HG03159 (cell line): ENCODE results near the gene NPHS1.
"Not testable (repeated sequence)": the region's sequence is repeated elsewhere in the genome, so short reads cannot be mapped to it uniquely, and the experiment has no call there.

ENCODE experiments used
- ATAC-seq: cut with Tn5 transposase; IDR thresholded peaks from one replicate; pipeline ENCODE4 v1.9.1; 2021; ENCODE audit warnings: mild to moderate bottlenecking, moderate library complexity; ENCODE audit not compliant: unreplicated experiment

The NPHS1 gene

DNA sequence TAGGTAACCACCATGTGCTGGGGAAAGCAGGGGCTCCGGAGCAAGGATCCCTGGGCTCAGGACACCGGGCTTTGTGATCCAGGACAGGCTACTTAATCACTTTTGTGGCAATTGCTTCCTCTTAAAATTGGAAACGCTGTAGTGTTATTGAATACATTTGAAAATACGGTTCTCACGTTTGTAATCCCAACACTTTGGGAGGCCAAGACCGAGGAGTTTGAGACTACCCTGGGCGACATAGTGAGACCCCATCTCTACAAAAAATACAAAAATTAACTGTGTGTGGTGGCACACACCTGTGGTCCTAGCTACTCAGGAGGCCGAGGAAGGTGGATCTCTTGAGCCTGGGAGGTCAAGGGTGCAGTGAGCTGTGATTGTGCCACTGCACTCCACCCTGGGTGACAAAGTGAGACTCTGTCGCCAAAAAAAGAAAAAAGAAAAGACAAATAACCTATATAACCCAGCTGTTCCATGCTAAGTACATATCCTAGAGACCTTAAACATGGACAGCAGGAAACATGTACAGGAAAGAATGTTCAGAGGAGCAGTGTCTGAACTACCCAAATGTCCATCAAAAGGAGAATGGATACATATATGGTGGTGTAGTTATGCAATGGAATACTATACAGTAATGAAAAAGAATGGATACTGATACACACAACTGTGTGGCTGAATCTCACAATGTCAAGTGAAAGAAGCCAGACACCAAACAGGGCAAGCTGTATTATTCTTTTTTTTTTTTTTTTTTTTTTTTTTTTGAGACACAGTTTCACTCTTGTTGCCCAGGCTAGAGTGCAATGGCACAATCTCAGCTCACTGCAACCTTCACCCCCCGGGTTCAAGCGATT lies 39.0 kb downstream of the NPHS1 start:
- no peak for ATAC-seq

DNA sequence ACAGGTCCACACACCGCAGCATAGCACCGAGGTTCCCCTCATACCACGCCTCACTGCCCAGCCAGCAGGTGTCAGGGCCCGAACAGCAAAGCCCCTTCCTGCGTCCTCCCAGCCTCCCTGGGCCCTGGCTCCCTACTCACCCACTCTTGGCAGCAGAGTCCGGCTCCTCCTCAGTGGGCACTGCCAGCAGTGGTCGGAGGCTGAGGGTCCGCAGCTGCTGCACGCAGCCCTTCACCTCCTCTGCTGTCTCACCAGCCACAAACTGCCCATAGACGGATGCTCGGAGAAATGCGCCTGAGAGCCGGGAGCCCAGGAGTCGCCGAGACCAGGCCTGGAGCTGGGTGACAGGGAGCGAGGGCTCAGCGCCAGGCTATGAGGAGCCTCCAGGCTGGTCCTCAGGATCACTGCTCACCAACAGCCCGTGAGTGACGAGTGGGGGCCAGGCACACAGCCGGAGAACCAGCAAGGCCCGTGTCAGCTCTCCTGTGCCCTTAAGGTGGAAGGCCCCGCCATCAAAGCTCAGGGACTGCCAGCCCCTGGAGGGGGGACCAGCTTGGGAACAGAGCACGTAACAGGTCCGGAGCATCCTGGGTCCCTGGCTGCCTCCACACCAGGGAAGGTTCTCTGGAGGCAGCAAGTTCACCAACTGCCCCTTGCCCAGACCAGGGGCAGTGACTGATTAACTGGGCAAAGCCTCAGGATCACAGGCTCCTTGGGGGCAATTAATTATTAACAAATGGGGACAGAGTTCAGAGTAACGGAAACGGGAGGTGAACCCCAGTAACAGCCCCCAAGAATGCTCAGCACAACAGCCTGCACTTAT lies 39.9 kb downstream of the NPHS1 start, which contains the start of gene PRODH2:
Gene PRODH2 (minus strand): TSS at position 626 of the 823 bp plus-strand sequence. CDS start 40 bp downstream, at position 586.
- no peak for ATAC-seq

DNA sequence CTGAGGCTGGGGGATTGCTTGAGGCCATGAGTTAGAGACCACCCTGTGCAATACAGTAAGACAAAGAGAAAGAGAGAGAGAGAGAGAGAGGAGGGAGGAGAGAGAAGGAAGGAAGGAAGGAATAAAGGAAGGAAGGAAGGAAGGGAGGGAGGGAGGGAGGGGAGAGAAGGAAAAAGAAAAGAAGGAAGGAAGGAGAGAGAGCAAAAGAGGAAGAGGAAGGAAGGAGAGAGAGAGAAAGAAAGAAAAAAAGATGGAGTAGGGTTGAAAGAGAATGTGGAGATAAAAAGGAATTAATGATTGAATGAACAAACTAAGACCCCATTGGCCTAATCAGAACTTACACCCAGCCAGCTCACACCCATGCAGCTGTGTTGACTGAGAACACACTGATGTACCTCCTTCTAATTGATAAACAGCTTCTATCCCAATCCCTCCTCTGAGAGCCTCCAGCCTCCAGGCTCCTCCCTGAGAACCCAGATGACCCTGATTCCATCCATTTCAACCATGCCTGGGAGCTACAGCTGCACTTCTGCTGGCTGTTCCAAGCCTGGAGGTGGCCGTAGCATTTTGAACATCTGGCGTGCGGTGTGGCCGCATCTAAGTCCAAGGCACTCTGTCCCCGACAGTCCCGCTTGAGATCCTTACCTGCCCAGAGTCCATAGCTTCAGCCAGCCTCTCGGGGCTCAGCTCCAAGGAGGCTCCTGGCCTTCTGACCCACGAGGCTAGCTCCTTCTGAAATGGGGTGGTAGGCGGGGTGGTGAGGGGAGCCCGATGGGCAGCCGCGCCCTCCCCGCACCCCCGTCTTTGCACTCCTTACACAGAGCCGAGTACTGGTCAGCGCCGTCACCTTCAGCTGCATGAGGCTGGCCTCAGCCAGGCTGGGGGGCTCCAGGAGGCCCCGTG lies 40.7 kb downstream of the NPHS1 start:
- no peak for ATAC-seq

DNA sequence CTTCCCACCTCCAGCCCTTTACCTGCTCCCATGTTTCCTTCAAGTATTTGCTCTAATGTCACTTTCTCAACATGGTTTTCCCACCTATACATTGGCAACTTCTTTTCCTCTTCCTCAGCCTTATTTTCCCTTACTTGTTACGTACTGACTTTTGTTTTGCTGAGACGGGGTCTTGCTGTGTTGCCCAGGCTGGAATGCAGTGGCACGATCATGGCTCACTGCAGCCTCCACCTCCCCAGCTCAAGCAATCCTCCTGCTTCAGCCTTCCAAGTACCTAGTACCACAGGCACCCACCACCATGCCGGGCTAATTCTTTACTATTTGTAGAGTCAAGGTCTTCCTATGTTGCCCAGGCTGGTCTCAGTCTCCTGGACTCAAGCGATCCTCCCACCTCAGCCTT lies 44.7 kb downstream of the NPHS1 start:
- ATAC-seq = no peak

DNA sequence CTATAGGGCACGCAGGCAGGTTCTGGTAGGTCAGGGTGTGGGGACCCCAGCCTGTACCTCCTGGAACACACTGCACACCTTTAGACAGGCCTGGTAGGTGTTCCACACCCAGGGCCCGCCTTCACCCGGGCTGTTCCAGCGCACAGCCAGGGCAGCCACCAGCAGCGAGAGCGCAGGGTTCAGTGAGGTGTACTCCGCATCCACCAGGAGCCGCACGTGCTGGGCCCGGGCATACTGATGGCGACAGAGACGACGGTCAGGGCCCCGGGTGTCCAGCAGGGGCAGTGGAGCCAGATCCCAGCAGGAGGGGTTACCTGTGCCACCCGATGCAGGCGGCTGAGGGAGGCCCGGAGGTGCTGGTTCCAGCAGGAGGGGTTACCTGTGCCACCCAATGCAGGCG lies 45.7 kb downstream of the NPHS1 start:
- no peak for ATAC-seq

DNA sequence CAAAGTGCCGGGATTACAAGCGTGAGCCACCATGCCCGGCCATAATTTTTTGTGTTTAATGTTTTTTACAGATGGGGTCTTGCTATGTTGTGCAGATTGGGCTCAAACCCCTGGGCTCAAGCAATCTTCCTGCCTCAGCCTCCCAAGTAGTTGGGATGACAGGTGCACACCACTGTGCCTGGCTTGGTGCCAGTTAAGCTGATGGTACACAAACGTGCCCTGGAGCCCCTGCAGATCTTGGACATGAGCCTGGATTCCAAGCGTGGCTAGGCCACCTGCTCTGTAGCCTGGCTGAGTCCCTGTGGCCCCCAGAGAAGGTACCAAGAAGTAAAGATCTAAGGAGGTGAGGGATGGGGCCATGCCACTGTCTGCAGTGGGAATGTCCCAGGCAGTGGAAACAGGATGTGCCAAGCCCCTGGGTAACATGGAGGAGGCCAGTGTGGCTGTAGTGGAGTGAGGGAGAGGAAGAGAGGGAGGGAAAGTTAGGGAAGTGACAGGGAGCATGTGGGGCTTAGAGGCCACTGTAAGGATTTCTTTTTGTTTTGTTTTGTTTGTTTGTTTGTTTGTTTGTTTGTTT lies 46.7 kb downstream of the NPHS1 start:
- ATAC-seq = no peak

DNA sequence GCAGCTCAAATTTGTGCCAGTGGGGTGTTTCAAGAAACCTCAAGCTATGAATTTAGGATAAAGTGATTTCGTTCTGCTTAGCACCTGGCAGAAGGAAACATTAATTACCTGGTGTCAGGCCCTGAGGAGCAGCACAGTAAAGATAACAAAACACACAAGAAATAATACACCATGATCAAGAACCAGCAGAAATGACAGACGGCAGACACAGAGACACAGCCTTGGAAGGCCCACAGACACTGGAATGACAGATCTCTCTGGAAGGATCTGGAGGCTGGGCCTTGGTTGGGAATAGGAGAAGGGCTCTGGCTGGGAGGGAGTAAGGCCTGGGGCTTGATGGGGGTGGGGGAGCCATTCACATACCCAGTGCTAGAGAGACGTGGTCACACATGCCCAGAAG lies 50.5 kb downstream of the NPHS1 start:
- ATAC-seq = no peak

DNA sequence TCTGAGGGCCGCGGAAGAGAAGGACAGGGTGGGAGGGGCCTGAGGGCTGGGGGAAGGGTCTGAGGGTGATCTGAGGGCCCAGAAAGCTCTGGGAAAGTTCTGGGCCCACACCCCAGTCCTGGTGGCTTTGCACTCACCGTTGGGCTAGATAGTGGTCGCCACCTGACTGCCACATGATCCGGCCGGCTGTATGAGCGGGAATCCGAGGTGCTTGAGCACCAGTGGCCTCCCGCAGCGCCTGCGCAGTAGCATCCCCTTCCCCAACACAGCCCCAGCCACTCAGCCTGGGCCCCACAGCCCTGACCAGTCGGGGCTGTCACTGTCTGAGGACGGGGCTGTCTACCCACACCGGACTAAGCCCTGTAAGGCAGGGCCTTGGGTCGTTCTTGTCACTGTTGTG lies 54.6 kb downstream of the NPHS1 start:
- no peak for ATAC-seq

DNA sequence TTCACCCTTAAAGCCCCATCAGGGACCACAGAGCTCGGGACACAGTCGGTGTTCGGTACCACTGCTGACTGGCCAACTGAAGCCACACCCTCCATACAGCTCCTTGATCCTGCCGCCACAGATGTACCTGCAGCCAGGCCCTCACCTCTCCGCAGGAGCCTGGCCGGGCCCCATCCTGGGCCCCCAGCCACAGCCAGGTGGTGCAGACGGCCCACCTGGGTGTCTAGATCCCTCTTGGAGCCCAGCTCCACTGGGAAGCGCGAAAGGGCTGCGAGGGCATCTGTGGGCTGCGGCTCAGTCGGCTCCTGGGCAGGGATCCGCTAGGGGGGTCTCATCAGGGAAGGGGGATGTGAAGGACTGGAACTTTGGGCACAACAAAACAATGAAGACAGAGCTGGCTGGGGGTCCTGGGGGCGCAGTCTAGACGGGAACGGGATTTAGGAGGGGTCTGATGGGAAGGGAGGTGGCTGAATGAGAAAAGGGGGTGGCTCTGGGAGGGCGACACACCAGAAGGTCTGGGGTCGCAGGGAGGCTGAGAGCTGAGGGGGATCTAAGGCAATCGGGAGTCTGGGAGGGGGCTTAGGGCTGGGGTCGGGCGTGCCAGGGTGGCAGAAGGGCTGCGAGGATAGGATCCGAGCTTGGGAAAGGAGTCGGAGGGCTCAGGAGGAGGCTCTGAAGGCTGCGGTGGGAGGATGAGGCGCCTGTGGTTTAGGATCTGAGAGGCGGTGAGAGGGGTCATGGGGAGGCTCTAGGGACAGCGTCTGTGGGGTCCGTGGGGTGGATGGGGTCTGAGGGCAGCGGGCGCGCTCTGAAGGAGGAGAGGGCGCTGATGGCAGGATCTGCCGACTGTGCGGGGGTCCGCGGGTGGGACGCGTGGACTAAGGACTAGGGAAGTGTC lies 55.4 kb downstream of the NPHS1 start:
- no peak for ATAC-seq

DNA sequence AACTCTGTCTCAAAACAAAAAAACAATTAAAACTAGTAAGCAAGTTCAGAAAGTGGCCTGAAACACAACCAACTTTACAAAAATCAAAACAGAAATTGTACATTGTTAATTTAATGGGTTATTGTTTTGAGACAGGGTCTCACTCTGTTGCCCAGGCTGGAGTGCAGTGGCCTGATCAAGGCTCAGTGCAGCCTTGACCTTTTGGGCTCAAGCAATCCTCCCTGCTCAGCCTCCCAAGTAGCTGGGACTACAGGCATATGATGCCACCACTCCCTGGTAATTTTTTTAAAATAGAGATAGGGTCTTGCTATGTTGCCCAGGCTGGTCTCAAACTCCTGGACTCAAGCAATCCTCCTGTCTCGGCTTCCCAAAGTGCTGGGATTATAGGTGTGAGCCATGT lies 56.7 kb downstream of the NPHS1 start:
- ATAC-seq = not testable (repeated sequence)

DNA sequence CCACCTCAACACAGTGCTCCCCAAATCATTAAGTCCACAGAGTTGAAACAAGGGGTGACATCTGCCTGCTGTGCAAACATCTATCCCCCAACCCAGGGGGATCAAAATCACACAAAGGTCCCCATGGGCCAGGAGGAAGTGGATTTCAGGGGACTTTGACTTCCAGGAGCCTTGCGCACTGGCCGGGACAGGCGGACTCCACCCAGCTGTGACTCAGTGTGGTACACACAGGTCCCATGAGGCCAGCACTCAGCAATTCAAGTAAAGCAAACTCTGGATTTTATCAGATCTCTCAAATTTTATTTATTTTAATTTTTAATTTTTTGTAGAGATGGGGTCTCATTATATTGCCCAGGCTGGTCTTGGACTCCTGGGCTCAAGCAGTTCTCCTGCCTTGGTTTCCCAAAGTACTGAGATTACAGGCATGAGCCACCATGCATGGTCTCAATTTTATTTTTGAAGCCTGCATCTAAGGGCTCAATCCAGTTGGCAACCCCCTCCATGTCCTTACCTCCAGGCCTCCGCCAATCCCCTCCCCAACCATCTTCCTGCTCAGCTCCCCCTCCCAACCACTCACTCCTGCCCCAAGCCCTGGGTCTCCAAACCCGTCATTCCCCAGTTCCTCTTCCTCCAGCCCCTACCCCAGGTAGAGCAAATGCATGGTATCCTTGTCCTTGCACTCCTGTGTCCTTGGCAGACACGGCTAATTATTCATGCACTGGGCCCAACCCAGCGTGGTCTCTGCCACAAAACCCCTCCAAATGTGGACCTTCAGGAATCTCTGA lies 58.7 kb downstream of the NPHS1 start:
- ATAC-seq = no peak

DNA sequence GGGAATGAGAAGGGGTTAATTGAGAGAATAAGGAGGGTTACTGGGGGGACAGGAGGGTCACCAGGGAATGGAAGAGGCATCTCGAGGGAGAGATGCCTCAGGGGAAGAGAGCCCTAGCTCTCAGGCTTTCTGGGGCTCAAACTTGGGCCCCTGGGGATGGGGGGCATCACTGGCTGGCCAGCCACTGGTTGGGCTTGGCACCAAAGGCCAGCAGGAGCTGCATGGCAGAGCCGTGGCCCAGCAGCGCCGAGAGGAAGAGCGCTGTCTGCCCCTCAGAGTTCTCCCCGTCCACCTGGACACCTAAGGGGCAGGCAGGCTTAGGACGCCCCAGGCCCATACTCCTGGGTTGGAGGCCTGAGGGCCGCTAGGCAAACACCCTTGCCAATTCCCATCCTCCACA lies 59.4 kb downstream of the NPHS1 start:
- ATAC-seq = no peak

DNA sequence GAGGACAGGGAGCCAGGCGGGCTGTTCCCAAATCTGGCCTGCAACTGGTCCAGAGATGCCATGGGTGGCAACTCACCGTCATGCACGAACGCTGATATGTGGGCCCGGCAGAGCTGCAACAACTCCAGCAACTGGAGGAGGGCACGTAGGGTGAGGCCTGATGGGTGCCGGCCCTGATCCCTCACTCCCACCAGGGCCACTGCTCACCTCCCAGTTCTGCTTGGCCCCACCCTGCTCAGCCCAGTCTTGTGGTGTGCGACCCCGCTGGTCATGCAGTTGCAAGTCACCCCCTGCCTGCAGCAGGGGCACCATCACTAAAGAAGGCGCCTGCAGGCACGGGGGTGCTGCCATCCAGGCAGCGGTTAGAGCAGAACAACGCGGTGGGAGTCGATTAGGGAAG lies 60.0 kb downstream of the NPHS1 start:
- ATAC-seq = no peak

DNA sequence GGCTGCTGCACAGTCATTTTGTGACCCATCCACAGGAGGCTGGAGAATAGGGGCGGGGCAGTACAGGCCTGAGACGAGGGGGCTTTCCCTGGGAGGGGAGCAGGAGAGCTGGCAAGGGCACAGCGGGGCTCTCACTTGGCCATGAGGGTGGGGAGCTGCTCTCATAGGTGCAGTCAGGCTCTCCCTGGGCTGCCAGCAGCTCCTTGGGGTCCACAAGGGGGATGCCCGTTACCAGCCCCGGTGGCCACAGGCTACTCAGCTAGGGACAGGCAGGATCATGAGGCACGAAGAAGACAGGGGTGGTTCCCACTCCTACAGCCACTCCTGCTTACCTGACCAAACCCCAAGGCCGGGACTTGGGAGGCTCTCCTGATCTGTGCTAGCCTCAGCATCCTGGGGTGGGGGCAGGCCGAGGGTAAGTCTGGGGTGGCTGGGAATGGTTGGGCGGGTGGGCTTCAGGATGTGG lies 60.5 kb downstream of the NPHS1 start:
- no peak for ATAC-seq

DNA sequence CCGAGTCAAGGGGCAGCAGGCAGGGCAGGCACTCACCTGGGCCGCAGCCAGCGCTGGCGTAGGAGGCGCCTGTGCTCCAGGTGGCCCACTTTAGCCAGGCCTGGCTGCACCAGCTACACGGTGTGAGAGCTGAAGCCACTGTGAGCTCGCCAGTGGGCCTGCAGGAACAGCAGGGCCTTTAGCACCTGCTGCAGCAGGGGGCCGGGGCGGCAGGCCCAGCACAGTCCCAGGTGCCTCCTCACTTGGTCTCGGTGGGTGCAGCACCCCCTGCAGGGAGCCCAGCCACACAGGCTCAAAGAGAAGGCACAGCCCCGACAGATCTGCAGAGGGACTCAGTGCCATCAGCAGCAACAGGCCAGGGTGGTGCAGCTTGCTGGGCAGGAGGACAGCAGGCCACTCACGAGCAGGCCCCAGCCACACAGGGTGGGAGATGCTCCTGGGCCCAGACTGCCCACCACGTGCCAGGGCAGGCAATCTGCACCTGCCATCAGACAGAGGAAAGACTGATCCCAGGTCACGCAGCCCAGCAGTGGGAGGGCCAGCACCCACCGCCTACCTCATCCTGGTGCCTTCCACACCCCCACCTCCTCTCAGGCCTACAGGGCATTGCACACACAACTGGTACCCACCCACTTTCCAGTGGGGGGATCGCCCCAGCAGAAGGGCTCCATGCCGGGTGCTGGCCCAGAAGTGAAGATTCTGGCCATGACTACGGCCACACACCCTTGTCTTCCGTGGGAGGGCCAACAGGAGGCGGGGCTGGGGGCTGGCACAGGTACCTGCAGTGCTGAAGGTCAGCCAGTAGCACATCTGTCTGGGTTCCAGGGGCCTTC lies 61.1 kb downstream of the NPHS1 start:
- no peak for ATAC-seq

DNA sequence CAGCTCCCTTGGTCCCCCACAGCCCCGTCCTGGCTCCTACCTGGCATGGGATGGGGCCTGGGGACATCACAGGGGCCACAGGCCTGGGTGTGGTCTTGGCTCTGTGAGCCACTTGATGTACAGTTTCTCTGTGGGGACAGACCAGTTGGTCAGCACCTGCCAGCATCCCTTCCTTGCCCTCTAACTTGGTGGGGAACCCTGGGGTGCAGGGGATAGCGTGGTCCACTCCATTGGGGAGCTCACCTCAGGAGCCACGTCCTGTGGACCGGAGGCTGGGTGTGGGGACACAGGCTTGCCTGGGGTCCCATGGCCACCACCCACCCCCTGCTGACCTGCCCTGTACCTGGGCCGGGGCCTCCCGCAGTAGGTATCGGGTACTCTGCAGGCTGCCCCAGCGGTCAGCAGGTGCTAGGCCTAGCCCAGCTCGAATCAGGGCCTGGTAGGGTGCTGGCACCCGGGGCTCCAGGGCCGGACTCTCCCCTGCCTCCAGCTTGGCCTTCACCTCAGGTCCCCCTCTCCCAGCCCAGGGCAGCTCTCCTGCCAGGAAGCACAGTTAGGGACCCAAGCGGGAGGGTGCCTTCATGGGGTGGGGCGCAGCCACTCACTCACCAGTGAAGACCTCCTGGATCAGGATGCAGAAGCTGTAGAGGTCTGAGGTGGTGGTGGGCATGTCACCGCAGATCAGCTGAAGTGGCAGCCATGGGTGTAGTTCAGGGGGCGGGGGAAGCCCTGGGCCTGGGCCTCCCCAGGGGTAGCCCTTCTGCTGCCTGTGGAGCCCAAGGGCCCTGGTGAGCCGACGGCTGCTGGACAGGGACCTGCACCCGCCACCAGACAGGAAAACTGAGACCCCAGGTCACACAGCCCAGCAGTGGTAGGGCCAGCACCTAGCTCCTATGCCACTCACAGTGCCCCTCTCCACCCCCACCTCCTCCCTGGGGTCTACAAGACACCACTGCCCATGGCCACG lies 62.0 kb downstream of the NPHS1 start:
- ATAC-seq = no peak
